OCI-LY3 (cell line): ENCODE results near the gene LIN54.

Experiments used
- CTCF ChIP-seq: fragments of 200-600, 300-600 bp; sonication (generic); IDR thresholded peaks from 2 replicates; pipeline ENCODE4 v1.5.1; 2014; ENCODE audit warnings: antibody characterized with exemption, low read length, low read depth
- EZH2phosphoT487 ChIP-seq: fragments of 200-600 bp; shearing (Covaris generic); IDR thresholded peaks from 2 replicates; pipeline ENCODE4 v1.6.1; 2018; ENCODE audit warnings: antibody characterized with exemption, mixed run types, low read depth

GRCh38 chr4:82975792-82976191, 34.8 kb downstream of the LIN54 start:
- TF ChIP-seq CTCF (no peak), EZH2phosphoT487 (no peak)
